Measurements from ENCODE around the gene RCOR2.
"Not testable (repeated sequence)": the region's sequence is repeated elsewhere in the genome, so short reads cannot be mapped to it uniquely, and the experiment has no call there.

The RCOR2 gene

GRCh38 chr11:63916837-63917691, at the start of gene RCOR2:
TSS of gene RCOR2 (minus strand) at chr11:63917164. CDS start at chr11:63916456, 708 bp downstream.
- in situ Hi-C loops (cut with MboI; ENCODE audit: low sequenced_read_pairs): no loop called here

GRCh38 chr11:63966444-63966843, 49.5 kb upstream of the RCOR2 start:
- in situ Hi-C loops (cut with MboI; ENCODE audit: low sequenced_read_pairs): no loop called here

GRCh38 chr11:63963895-63964294, 46.9 kb upstream of the RCOR2 start:
- in situ Hi-C loops (cut with MboI; ENCODE audit: low sequenced_read_pairs): not testable (repeated sequence)

- in situ Hi-C loops (cut with MboI; ENCODE audit: low sequenced_read_pairs): no loop called here
Observed at GRCh38 chr11:63961608-63962412, 44.8 kb upstream of the RCOR2 start.

- in situ Hi-C loops (cut with MboI; ENCODE audit: low sequenced_read_pairs): no loop called here
Observed at GRCh38 chr11:63958008-63958407, 41.0 kb upstream of the RCOR2 start.

- in situ Hi-C loops (cut with MboI; ENCODE audit: low sequenced_read_pairs): no loop called here
Observed at GRCh38 chr11:63952570-63952969, 35.6 kb upstream of the RCOR2 start.

GRCh38 chr11:63951779-63952536, 35.0 kb upstream of the RCOR2 start:
- in situ Hi-C loops (cut with MboI; ENCODE audit: low sequenced_read_pairs): no loop called here

GRCh38 chr11:63945477-63946163, 28.7 kb upstream of the RCOR2 start:
- in situ Hi-C loops (cut with MboI; ENCODE audit: low sequenced_read_pairs): no loop called here

GRCh38 chr11:63944987-63945386, 28.0 kb upstream of the RCOR2 start:
- in situ Hi-C loops (cut with MboI; ENCODE audit: low sequenced_read_pairs): no loop called here

- in situ Hi-C loops (cut with MboI; ENCODE audit: low sequenced_read_pairs): no loop called here
Observed at GRCh38 chr11:63942803-63943202, 25.8 kb upstream of the RCOR2 start.

GRCh38 chr11:63941901-63942300, 24.9 kb upstream of the RCOR2 start:
- in situ Hi-C loops (cut with MboI; ENCODE audit: low sequenced_read_pairs): no loop called here

- in situ Hi-C loops (cut with MboI; ENCODE audit: low sequenced_read_pairs): no loop called here
Observed at GRCh38 chr11:63940786-63941185, 23.8 kb upstream of the RCOR2 start.

- in situ Hi-C loops (cut with MboI; ENCODE audit: low sequenced_read_pairs): no loop called here
Observed at GRCh38 chr11:63939397-63939891, 22.5 kb upstream of the RCOR2 start.

GRCh38 chr11:63938479-63939396, 21.8 kb upstream of the RCOR2 start, which contains the start of gene NAA40:
TSS of gene NAA40 (plus strand) at chr11:63939002. CDS start at chr11:63939097, 95 bp downstream.
- in situ Hi-C loops (cut with MboI; ENCODE audit: low sequenced_read_pairs): no loop called here

- in situ Hi-C loops (cut with MboI; ENCODE audit: low sequenced_read_pairs): no loop called here
Observed at GRCh38 chr11:63937713-63938478, 20.9 kb upstream of the RCOR2 start.

GRCh38 chr11:63933459-63933858, 16.5 kb upstream of the RCOR2 start:
- in situ Hi-C loops (cut with MboI; ENCODE audit: low sequenced_read_pairs): no loop called here

- in situ Hi-C loops (cut with MboI; ENCODE audit: low sequenced_read_pairs): no loop called here
Observed at GRCh38 chr11:63931876-63932275, 14.9 kb upstream of the RCOR2 start.

- in situ Hi-C loops (cut with MboI; ENCODE audit: low sequenced_read_pairs): no loop called here
Observed at GRCh38 chr11:63931045-63931444, 14.1 kb upstream of the RCOR2 start.

GRCh38 chr11:63929616-63930015, 12.7 kb upstream of the RCOR2 start:
- in situ Hi-C loops (cut with MboI; ENCODE audit: low sequenced_read_pairs): no loop called here

Data from HL-60/S4 (cell line).